GM21526 (cell line): Measurements from ENCODE around the gene PFN1.

Source experiments
- ATAC-seq: cut with Tn5 transposase; IDR thresholded peaks from one replicate; pipeline ENCODE4 v1.9.1; 2021; ENCODE audit warnings: moderate library complexity; ENCODE audit not compliant: unreplicated experiment, low FRiP score

The PFN1 gene

DNA sequence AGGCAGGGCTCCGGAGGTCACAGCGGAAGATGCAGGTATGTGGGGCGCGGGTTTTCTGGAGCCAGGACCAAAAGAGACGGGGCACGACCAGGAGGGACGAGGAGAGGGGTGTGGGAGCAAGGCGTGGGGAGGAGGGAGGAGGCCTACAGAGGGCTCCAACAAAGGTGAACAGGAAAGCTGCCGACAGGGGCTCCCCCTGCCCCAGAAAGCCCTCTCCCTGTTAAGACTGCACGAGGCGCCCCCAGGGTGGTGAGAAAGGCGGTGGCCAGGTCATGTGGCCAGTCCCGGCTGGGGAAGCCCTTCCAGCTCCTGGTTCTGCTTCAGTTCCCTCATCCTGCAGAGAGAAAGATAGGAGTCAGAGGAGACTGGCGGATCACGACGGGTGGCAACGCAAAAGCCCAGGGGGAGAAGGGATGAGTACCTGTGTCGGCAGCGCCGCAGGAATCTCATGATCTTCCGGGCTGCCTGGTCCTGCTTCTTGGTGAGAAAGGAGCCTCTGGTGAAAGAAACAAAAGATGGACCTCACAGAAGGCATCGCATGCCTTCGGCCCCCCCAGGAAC lies 20.2 kb upstream of the PFN1 start:
- ATAC-seq = no peak

DNA sequence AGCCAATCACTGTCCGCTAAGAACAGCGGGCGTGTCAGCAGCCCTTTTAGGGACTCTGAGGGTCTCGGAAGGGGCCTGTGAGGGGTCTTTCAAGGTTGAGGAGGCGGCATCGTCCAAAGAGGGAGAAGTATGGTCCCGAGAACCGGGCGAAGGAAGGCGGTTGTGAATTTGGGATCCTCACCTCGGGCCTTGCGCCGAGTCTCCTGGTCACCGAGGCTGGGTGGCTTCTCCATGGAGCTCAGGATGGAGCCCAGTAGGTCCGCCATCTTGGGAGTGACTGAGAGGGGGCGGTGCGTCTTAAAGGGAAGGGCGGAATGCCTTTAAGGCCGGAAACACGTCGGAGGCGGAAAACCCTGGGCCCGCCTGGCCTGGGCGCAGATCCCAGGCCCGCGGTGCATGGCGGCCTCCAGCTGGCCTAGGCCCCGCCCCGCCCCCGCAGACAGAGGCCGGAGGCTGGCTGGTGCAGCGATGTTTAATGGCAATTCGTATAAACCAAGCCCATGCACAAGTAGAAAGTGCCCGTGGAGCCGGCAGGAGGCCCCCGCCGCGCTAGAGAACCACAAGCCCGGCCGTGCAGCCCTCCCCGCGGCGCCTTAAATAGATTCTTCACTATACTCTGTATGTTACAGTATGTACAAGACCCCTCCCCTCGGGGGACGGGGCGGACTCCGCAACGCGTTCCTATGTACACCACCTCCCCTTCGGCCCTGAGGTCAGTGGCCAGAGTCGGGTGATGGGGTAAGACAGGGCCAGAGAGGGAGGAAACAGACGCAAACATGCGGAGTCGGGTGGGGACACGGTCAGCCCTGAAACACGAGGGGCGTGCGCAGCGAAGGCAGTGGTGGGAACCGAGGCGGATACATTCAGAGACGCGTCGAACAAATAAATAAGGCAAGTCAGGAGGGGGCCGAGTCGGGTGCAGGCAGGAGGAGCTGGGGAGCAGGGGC lies 19.5 kb upstream of the PFN1 start, which contains the start of gene SPAG7:
SPAG7 (minus strand) TSS at position 279 of the 947 bp plus-strand sequence; CDS start at position 266, 13 bp downstream.
- peak; percentile 56 for ATAC-seq

DNA sequence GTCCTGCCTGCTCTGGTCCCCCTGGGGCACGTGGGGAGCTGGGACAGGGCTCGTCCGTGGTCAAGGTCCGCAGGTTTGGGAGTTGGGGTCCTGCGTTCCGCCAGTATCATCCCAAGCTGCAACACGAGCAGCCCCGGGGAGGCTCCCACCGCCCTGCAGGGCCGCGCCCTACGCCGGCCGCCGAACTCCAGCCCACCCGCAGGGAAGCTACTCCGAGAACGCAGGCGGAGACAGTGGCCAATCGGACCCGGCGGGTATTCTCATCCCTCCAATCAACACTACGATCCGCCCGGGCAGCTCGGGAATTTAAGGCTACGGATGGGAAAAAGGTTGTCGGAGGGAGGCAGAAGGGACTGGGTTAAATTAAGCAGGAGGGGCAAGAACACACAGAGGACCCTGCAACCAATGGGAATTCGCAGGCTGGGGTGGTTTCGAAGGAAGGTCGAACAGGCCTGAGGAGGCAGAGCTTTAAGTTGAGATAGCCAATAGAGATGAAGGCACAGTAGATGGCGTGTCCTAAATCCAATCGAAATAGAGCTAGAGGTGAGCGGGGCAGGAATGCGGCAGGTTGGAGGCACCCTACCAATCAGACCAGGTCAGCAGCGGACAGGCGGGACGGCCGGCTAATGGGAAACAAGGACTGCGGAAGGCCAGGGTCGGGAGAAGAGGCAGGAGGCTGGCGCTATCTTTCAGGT lies 18.7 kb upstream of the PFN1 start:
- peak; percentile 71 for ATAC-seq

- no peak for ATAC-seq
Observed at GRCh38 chr17:4965311-4965986, 17.1 kb upstream of the PFN1 start.

GRCh38 chr17:4960279-4960922 lies 12.1 kb upstream of the PFN1 start:
- no peak for ATAC-seq

GRCh38 chr17:4959261-4959965 lies 11.1 kb upstream of the PFN1 start:
- ATAC-seq = no peak

- no peak for ATAC-seq
Observed at GRCh38 chr17:4958102-4958501, 9.8 kb upstream of the PFN1 start.

GRCh38 chr17:4956493-4957061 lies 8.2 kb upstream of the PFN1 start:
- ATAC-seq = no peak

GRCh38 chr17:4955091-4955490 lies 6.8 kb upstream of the PFN1 start:
- no peak for ATAC-seq

DNA sequence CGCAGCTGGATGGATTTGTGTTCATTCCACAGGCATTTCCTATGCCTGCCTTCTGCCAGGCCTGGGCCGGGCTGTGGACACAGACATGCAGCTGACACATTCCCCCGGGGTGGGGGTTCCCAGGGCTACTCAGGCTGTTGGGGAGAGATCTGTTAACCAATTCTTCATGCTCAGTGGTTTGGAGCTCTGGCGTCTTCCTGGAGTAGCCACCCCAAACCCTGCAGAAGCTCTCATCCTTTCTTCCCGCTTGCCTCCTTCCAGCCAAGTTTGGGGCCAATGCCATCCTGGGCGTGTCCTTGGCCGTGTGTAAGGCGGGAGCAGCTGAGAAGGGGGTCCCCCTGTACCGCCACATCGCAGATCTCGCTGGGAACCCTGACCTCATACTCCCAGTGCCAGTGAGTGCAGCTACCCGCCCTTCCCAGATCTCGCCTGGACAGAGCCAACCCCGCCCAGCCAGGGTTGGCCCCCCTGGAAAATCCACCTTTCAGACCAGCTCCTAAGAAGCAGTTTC lies 5.2 kb upstream of the PFN1 start:
- no peak for ATAC-seq

GRCh38 chr17:4951486-4951885 lies 3.2 kb upstream of the PFN1 start:
- ATAC-seq = no peak

- ATAC-seq = no peak
Observed at GRCh38 chr17:4950746-4951204, 2.4 kb upstream of the PFN1 start, which contains the start of gene ENO3. TSS of gene ENO3 (plus strand) at chr17:4951119. CDS start at chr17:4951830, 711 bp downstream.

- ATAC-seq = no peak
Observed at GRCh38 chr17:4950075-4950745, 1.9 kb upstream of the PFN1 start.

DNA sequence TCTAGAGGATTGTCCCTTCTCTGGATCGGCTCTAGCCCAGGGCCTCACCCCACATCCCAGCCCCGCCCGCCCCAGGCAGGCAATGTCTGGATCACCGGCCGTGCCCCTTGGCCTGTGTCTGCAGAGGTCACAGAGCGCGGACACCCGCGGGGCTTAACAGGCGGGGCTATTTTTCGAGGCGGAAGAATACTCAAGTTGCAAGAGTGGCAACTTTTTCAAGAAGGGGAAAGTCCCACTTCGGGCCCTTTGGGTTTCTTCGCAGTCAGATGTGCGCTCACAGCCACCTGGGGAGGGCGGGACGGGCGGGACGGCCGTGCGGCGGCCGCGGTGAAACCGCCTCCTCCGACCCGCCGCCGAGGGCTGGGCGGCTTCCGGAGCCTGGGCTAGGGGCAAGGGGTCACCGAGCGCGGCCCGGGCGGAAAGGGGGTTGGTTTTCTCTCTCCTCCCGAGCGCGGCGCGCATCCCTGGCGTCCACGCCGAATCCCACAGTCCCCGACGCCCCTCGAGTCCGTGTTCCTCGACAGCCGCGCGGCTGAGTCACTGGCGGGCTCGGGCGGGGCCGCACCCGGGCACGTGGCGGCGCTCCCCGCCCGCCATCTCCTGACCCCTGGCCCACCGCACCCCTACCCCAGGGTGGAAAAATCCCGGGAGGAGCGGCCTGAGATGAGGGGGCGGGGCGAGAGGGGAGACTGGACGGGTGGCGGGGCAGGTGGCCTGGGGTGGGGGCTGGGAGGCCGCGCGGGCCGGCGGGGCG lies 1.2 kb upstream of the PFN1 start:
- ATAC-seq = peak; percentile 32

- peak; percentile 31 for ATAC-seq
Observed at GRCh38 chr17:4948931-4949320, 596 bp upstream of the PFN1 start.

GRCh38 chr17:4947411-4948165 lies 742 bp downstream of the PFN1 start:
- ATAC-seq = no peak

DNA sequence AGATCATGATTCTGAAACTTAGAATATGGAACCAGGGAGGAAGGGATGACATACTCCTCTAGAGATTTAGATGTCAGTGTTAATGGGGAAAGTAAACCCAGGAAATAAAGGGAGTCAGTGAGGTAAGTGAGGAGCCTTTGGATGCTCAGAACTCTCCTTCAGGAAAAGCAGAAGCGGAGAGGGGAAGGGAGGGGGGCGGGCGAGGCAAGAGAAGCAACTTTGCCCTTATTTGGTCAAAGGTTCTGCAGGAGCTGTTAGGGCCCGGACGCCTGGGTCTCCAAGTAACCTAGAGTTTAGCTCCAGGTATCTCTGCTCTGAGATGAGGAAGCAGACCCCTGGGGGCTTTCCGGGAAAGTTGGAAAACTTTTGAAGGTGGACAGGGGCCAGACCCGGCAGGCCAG lies 1.3 kb downstream of the PFN1 start:
- ATAC-seq = no peak
